Activated naive CD4-positive, alpha-beta T cell treated with anti-CD3 and anti-CD28 coated beads, Interleukin-2, amount 50 U/mL, for 16 hours (primary cell): ENCODE data around the gene NCLN.
"Not testable (repeated sequence)": the region's sequence is repeated elsewhere in the genome, so short reads cannot be mapped to it uniquely, and the experiment has no call there.

ENCODE experiments used
- DNase-seq: peaks from one replicate; pipeline ENCODE4 v3.0.0-alpha.2; 2020

Gene NCLN

DNA sequence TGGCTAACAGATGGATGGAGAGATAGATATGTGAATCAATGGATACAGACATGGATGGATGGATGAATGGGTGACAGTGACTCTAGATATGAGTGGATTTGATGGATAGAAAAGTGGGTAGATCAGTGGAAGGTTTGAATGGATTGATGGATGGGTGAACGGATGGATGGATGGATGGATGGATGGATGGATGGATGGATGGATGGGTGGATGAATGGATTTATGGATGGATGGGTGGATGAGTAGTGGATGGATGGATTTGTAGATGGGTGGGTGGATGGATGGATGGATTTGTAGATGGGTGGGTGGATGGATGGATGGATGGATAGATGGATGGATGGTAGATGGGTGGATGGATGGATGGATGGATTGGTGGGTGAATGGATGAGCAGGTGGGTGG lies 45.6 kb downstream of the NCLN start:
- no peak for DNase-seq

GRCh38 chr19:3233116-3233515 lies 47.4 kb downstream of the NCLN start:
- DNase-seq = no peak

DNA sequence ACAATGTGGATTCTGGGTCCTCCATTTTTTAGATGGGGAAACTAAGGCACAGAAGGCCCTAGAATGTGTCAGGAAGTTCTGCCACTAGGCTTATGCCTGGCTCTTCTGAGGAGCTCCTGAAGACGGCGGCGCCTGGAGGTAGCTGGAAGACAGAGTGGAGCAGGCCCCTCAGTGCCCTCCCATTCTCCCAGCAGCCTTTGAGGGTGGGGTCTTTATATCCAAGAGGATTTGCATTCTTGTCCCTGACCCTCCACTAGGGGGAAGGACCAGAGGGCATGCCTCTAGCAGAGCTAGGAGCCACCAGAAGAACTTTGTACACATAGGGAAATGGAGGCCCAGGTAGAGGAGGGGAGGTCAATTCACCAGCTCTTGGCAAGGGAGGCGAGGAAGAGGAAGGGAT lies 48.1 kb downstream of the NCLN start:
- DNase-seq = no peak

- no peak for DNase-seq
Observed at GRCh38 chr19:3234800-3235199, 49.1 kb downstream of the NCLN start.

DNA sequence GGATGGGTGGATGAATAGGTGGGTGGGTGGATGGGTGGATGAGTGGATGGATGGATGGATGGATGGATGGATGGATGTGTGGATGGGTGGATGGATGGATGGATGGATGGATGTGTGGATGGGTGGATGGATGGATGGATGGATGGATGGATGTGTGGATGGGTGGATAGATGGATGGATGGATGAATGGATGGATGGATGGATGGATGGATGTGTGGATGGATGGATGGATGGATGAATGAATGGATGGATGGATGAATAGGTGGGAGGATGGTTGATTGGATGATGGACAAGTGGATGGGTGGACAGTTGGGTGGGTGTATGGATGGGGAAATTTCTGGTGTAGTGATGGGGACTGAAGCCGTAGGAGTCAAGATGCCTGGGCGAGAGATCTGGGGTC lies 49.9 kb downstream of the NCLN start:
- not testable (repeated sequence) for DNase-seq

DNA sequence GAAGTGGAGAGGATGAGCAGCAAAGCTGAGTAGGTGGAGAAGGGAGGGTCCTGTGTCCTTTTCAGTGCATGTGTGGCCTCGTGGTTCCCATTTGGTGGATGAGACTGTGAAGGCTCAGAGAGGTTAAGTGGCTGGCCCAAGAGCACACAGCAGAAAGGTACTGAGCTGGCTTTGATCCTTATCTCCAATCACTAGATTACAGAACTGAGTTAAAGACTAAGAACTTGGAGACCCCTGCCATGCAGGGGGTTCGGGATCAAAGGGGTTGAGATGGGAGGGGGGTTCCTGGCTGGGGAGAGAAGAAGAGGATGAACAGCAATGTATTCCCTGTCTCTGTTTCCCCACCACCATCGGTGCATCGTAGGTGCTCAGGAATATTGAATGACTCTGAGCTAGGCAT lies 50.5 kb downstream of the NCLN start:
- no peak for DNase-seq

DNA sequence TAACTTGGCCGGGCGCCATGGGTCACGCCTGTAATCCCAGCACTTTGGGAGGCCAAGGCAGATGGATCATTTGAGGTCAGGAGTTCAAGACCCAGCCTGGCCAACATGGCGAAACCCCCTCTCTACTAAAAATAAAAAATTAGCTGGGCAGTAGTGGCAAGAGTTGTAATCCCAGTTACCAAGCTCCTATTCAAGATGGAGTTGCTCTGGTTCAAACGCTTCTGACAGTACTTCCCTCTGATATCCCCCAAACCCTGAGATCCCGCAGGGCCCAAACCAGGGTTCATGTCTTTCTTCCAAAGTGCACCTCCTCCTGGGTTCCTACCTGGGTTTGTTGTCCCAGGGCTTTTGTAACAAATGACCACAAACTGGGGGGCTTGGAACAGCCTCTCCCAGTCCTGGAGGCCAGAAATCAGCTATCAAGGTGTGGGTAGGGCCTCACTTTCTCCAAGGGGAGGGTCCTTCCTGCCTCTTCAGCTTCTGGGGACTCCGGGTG lies 52.4 kb downstream of the NCLN start:
- DNase-seq = no peak

GRCh38 chr19:3239367-3239766 lies 53.6 kb downstream of the NCLN start:
- no peak for DNase-seq

DNA sequence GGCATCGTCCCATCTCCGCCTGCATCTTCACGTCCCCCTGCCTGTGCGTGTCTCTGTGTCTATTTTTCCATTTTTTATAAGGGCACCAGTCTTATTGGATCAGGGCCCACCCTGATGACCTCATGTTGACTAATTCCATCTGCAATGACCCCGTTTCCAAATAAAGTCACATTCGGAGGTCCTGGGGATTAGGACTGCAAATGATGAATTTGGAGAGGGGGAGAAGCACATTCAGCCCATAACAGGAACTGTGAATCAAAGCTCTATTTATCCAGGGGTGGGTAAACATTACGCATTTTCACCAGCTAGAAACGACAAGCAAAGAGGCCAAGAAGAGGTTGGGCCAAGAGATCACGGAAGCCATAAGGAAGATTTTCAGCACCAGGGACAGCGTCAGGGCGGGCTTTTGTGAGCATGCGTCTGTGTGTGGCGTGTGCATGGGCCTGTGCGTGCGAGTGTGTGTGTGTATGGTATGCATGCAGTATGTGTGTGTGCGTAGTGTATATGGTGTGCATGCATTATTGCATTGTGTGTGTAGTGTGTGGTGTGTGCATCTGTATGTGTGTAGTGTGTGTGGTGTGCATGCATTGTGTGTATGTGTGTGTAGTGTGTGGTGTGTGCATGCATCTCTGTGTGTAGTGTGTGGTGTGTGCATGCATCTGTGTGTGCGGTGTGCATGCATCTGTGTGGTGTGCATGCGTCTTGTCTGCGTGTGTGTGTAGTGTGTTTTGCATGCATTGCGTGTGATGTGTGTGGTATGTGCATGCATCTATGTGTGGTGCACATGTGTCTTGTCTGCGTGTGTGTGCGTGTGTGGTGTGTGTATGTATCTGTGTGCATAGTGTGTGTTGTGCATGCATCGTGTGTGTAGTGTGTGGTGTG lies 58.3 kb downstream of the NCLN start:
- DNase-seq = peak; percentile 49

GRCh38 chr19:3245050-3245449 lies 59.3 kb downstream of the NCLN start:
- DNase-seq = no peak

DNA sequence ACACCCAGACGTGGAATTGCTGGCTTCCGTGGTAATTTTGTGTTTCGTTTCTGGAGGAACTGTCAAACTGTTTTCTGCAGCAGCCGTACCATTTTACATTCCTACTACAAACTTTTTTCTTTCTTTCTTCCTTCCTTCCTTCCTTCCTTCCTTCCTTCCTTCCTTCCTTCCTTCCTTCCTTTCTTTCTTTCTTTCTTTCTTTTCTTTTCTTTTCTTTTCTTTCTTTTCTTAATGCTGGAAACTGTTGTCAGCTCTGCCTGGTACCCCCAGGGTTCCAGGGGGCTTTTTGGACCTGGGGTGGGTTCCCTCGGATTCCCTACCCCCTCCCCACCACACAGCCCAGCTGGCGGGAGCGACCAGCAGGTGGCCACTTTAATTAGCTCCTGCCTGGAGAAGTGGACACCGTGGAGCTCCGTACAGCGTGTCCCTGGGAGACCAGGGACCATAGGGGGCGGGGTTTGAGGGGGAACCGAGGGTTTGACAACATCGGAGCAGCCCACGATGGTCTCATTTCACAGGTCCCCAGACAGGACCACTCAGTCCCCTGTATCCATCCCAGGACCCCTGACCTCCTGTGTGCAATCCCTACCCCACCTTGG lies 63.1 kb downstream of the NCLN start:
- DNase-seq = no peak

GRCh38 chr19:3249408-3249807 lies 63.7 kb downstream of the NCLN start:
- no peak for DNase-seq

GRCh38 chr19:3250675-3251074 lies 64.9 kb downstream of the NCLN start:
- peak; percentile 56 for DNase-seq

DNA sequence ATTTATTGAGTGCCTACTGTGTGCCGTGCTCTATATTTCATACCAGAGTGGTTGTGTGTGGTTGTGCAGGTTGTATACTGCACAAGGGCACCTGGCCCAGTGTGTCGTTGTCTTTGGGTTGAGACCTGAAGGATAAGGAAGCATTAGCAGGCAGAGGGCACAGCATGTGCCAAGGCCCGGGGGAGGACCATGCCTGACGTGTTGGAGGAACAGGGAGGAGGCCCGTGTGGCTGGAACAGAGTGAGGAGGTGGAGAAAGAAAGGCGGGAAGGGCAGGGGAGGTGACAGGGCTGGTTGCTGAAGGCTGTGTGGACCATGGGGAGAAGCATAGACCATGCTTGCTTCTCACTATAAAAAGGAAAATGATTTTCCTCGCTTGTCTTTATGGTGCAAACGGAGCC lies 65.5 kb downstream of the NCLN start:
- no peak for DNase-seq

DNA sequence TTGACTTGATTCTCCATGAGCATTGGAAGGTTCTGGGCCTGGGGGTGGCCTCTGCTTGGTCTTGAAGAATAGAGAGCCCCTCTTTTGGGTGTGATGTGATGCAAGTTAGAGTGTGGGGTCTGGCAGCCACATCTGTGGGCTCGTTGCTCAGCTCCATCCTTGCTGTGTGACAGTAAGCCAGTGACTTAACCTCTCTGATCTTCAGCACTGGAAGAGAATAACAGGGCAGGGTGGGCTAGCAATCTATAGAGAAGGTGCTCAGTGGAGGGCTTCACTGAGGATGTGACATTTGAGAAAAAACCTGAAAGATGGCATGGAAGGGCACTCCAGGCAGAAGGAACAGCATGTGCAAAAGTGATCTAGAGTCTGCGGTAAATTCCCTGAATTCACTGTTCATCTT lies 66.9 kb downstream of the NCLN start:
- DNase-seq = no peak

- no peak for DNase-seq
Observed at GRCh38 chr19:3253270-3253669, 67.5 kb downstream of the NCLN start.

DNA sequence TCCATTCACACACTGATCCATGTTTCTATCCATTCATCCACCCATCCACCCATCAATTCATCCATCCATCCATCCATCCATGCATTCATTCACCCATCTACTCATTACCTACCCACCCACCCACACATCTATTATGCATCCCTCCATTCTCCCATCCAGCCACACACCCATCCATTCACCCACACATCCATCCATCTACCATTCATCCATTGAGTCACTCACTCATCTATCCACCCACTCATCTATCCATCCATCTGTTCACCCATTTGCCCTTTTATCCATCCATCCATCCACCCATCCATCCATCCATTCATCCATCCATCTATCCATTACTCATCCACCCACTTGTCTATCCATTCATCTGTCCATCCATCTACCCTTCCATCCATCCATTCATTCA lies 68.8 kb downstream of the NCLN start:
- no peak for DNase-seq

GRCh38 chr19:3257071-3257470 lies 71.3 kb downstream of the NCLN start:
- DNase-seq = no peak
